Endothelial cell of umbilical vein (primary cell): ENCODE results near the gene RASD1. TPM values are rescaled to one million over a fixed set of nuclear protein-coding genes. Genes with fewer than 3 reads are reported as not detected.

Source experiments
- BruUV-seq: library from RNA; stranded (reverse); fragments of 400-500 nt; replicated peaks from 2 replicates; lab custom pipeline; 2021; lab: Mats Ljungman, UMichigan
- CTCF ChIA-PET: fragments of 300-600, 350-600 bp; sonication (Branson Sonifier 250); formaldehyde crosslinking; loops from one replicate; lab custom pipeline; 2021; ENCODE audit warnings: antibody characterized with exemption, inconsistent platforms; lab: Charles Lee
- POLR2A ChIA-PET: fragments of 300-600, 350-600 bp; sonication (Branson Sonifier 250); formaldehyde crosslinking; loops from one replicate; lab custom pipeline; 2021; ENCODE audit warnings: antibody characterized with exemption, inconsistent platforms; lab: Charles Lee
- DNase-seq: peaks from one replicate; pipeline ENCODE4 v3.0.0-alpha.2; 2011; ENCODE audit warnings: low read depth, low spot score
- FAIRE-seq: peaks from 2 replicates; lab custom pipeline; 2011; peaks lifted over from hg19 to GRCh38; lab: Jason Lieb, UNC
- H2AFZ ChIP-seq: 2 replicates; pipeline ENCODE4 v1.6.0; 2012; ENCODE audit warnings: low read depth, low read length, control low read depth, inconsistent platforms
- H3K27ac ChIP-seq: 2 replicates; pipeline ENCODE4 v1.5.1; 2011; ENCODE audit warnings: low read depth, mild to moderate bottlenecking, control low read depth, low read length, moderate library complexity; ENCODE audit not compliant: insufficient read depth
- H3K27me3 ChIP-seq, 2 experiments: 2 replicates each; pipeline versions ENCODE4 v1.6.0 to v1.6.1; 2011; ENCODE audit warnings: low read length in 2 of 2, mixed read lengths in 1 of 2; ENCODE audit not compliant: control insufficient read depth in 2 of 2, insufficient read depth in 2 of 2
- H3K36me3 ChIP-seq, 2 experiments: 2 replicates in 1 of 2; 3 replicates in 1 of 2; pipeline ENCODE4 v1.5.1; 2011; ENCODE audit warnings: low read length in 2 of 2, mild to moderate bottlenecking in 1 of 2, moderate library complexity in 1 of 2; ENCODE audit not compliant: control insufficient read depth in 2 of 2, insufficient read depth in 2 of 2; ENCODE audit errors: extremely low read depth in 1 of 2
- H3K4me1 ChIP-seq: 3 replicates; pipeline ENCODE4 v1.5.1; 2011; ENCODE audit warnings: mild to moderate bottlenecking, low read length; ENCODE audit not compliant: control insufficient read depth, insufficient read depth; ENCODE audit errors: extremely low read depth
- H3K4me2 ChIP-seq: 2 replicates; pipeline ENCODE4 v1.6.1; 2011; ENCODE audit warnings: low read length, control low read depth, mixed read lengths; ENCODE audit not compliant: insufficient read depth
- H3K4me3 ChIP-seq, 3 experiments: fragments of 200-600 bp in 1 of 3; sonication (generic), shearing (Covaris generic) in 1 of 3; replicated peaks in 1 of 3; 2 replicates each; pipeline ENCODE4 v1.5.1; 2011 to 2016; ENCODE audit warnings: control low read depth in 3 of 3, low read length in 3 of 3, mild to moderate bottlenecking in 2 of 3, inconsistent platforms in 1 of 3, low read depth in 1 of 3, moderate library complexity in 1 of 3; ENCODE audit not compliant: insufficient read depth in 1 of 3
- H3K79me2 ChIP-seq: 2 replicates; pipeline ENCODE4 v1.6.0; 2012; ENCODE audit warnings: low read length, inconsistent platforms; ENCODE audit not compliant: control insufficient read depth, insufficient read depth
- H3K9ac ChIP-seq: replicated peaks from 2 replicates; pipeline ENCODE3; 2011; ENCODE audit warnings: low read length, control low read depth; ENCODE audit not compliant: insufficient read depth; ENCODE audit errors: extremely low read depth
- H3K9me1 ChIP-seq: replicated peaks from 3 replicates; pipeline ENCODE4 v1.6.0; 2011; ENCODE audit warnings: mild to moderate bottlenecking, low read length; ENCODE audit not compliant: control insufficient read depth, insufficient read depth; ENCODE audit errors: extremely low read depth
- H3K9me3 ChIP-seq: replicated peaks from 2 replicates; pipeline ENCODE4 v1.5.1; 2012; ENCODE audit warnings: low read length, inconsistent platforms; ENCODE audit not compliant: control insufficient read depth, insufficient read depth
- H4K20me1 ChIP-seq: replicated peaks from 2 replicates; pipeline ENCODE3; 2011; ENCODE audit warnings: mild to moderate bottlenecking, low read length; ENCODE audit not compliant: control insufficient read depth, insufficient read depth; ENCODE audit errors: extremely low read depth
- CTCF ChIP-seq, 2 donors: IDR thresholded peaks; 1 replicate in 1 of 2; 2 replicates in 1 of 2; pipeline ENCODE4 v1.5.1; 2011; ENCODE audit warnings: low read length in 2 of 2, mild to moderate bottlenecking in 2 of 2, moderate library complexity in 2 of 2, control low read depth in 1 of 2, inconsistent platforms in 1 of 2, low read depth in 1 of 2; ENCODE audit not compliant: insufficient read depth in 1 of 2; ENCODE audit errors: extremely low read depth in 1 of 2
- EZH2 ChIP-seq: IDR thresholded peaks from 2 replicates; pipeline ENCODE4 v1.6.1; 2012; ENCODE audit warnings: borderline replicate concordance, low read depth, mild to moderate bottlenecking, moderate library complexity, low read length, inconsistent platforms; ENCODE audit not compliant: severe bottlenecking
- FOS ChIP-seq: IDR thresholded peaks from 2 replicates; pipeline ENCODE4 v1.6.1; 2011; ENCODE audit warnings: mild to moderate bottlenecking, low read length, moderate library complexity, borderline replicate concordance; ENCODE audit not compliant: insufficient read depth
- GATA2 ChIP-seq: IDR thresholded peaks from 2 replicates; pipeline ENCODE4 v1.7.0; 2011; ENCODE audit warnings: low read depth, mild to moderate bottlenecking, moderate library complexity, mixed read lengths, low read length; ENCODE audit not compliant: insufficient read length, insufficient read depth
- JUN ChIP-seq: IDR thresholded peaks from 2 replicates; pipeline ENCODE4 v1.6.1; 2011; ENCODE audit warnings: borderline replicate concordance, low read depth; ENCODE audit not compliant: insufficient read length, insufficient read depth
- MAX ChIP-seq: IDR thresholded peaks from 2 replicates; pipeline ENCODE4 v1.6.1; 2011; ENCODE audit not compliant: insufficient read depth, insufficient read length
- MYC ChIP-seq: IDR thresholded peaks from one replicate; pipeline ENCODE4 v1.6.1; 2011; ENCODE audit warnings: mild to moderate bottlenecking, low read depth, low read length
- POLR2A ChIP-seq: IDR thresholded peaks from 2 replicates; pipeline ENCODE4 v1.6.1; 2012; ENCODE audit warnings: low read depth, mild to moderate bottlenecking, control low read depth, low read length
- POLR2AphosphoS5 ChIP-seq: IDR thresholded peaks from 2 replicates; pipeline ENCODE4 v1.6.1; 2012; ENCODE audit warnings: low read depth, mild to moderate bottlenecking, control low read depth, low read length, moderate library complexity; ENCODE audit not compliant: insufficient read depth
- dilution Hi-C: fragments of 300-500 bp; cut with MboI; formaldehyde crosslinking; loops from one replicate; pipeline ENCODE4 v1.15.0; 2019; ENCODE audit warnings: low sequenced_read_pairs; ENCODE audit not compliant: extremely low pct_ligation_motif_present
- intact Hi-C: fragments of 100-400 bp; cut with micrococcal nuclease; formaldehyde crosslinking; loops from one replicate; pipeline ENCODE4 v1.10.0; 2022
- polyA plus RNA-seq, 4 experiments: library from polyadenylated mRNA; depleted of rRNA in 3 of 4; stranded (reverse) in 3 of 4; unstranded in 1 of 4; fragments of >200 nt; gene quantifications; 2 replicates each; pipeline versions ENCODE4 v1.2.1 to v1.2.3, GENCODE V29; 2011 to 2012; ENCODE audit warnings: missing spikeins in 1 of 4
- total RNA-seq: library from RNA; stranded (reverse); gene quantifications from 2 replicates; pipeline ENCODE4 v1.2.3, GENCODE V29; 2021

RASD1 gene
- total and polyA plus RNA-seq, 2 donors (not counting 3 experiments of a cell fraction or from before 2014, with no cell fraction given) = 4.2 to 15.7 TPM

GRCh38 chr17:17457680-17458079, 38.5 kb downstream of the RASD1 start:
- DNase-seq (no peak), FAIRE-seq (no peak)
- no peak overlapping the region for H3K4me3 ChIP-seq
- no peak for TF ChIP-seq POLR2A
- TF ChIP-seq GATA2 = no peak
- TF ChIP-seq FOS = no peak
- TF ChIP-seq CTCF (IDR thresholded peaks at IDR 0.05; ENCODE audit: extremely low read depth in 1 of 2, insufficient read depth in 1 of 2, low read depth in 1 of 2, low read length in 2 of 2) = no peak
- TF ChIP-seq MYC = no peak
- TF ChIP-seq MAX = no peak
- no peak for TF ChIP-seq EZH2
- no peak for TF ChIP-seq JUN
- no peak for TF ChIP-seq POLR2AphosphoS5
- H3K9me1 ChIP-seq = no peaks in the 10 kb centered on the region
- no peak overlapping the region for H3K27ac ChIP-seq
- no peak overlapping the region for H3K9ac ChIP-seq
- no peaks in the 10 kb centered on the region for H3K79me2 ChIP-seq
- H3K4me1 ChIP-seq = no peaks in the 10 kb centered on the region
- dilution Hi-C loops = no loop called here
- no peaks in the 10 kb centered on the region for H3K36me3 ChIP-seq
- no peak overlapping the region for H2AFZ ChIP-seq
- ChIA-PET CTCF (no interaction called here), POLR2A (no interaction called here)
- H3K4me2 ChIP-seq = no peak overlapping the region
- peaks cover 0 to 6% of the 10 kb centered on the region in 2 experiments for H3K27me3 ChIP-seq
- no peaks in the 10 kb centered on the region for H3K9me3 ChIP-seq
- no peaks in the 10 kb centered on the region for H4K20me1 ChIP-seq
- BruUV-seq = no TSS peak
- intact Hi-C loops = no loop called here
